Testis (tissue), 3 donors: ENCODE data around the gene LBH. TPM values are rescaled to one million over a fixed set of nuclear protein-coding genes. Genes with fewer than 3 reads are reported as not detected.

Experiments
- DNase-seq: peaks from one replicate; pipeline ENCODE4 v3.0.0-alpha.2; 2019
- H3K27ac ChIP-seq, 2 donors: fragments of 200-600 bp; sonication (generic); one replicate each; pipeline ENCODE4 v1.5.1; 2019
- H3K27me3 ChIP-seq: fragments of 200-600 bp; sonication (generic); one replicate; pipeline ENCODE4 v1.5.1; 2019
- H3K36me3 ChIP-seq: fragments of 200-600 bp; sonication (generic); one replicate; pipeline ENCODE4 v1.5.1; 2017; ENCODE audit warnings: low read depth; ENCODE audit errors: missing control alignments
- H3K4me1 ChIP-seq: fragments of 200-600 bp; sonication (generic); one replicate; pipeline ENCODE4 v1.5.1; 2019
- H3K4me3 ChIP-seq, 2 donors: fragments of 200-600 bp; sonication (generic); one replicate each; pipeline ENCODE4 v1.5.1; 2017 to 2019
- H3K9me3 ChIP-seq: fragments of 200-600 bp; sonication (generic); one replicate; pipeline ENCODE4 v1.5.1; 2017
- CTCF ChIP-seq, 3 experiments: fragments of 450-650 bp in 2 of 3; fragments of 200-600 bp in 1 of 3; sonication (generic) in 1 of 3; IDR thresholded peaks; one replicate each; pipeline ENCODE4 v1.5.1; 2016 to 2019; ENCODE audit warnings: antibody characterized with exemption in 3 of 3, mild to moderate bottlenecking in 2 of 3, moderate library complexity in 1 of 3
- POLR2A ChIP-seq: fragments of 450-650 bp; IDR thresholded peaks from one replicate; pipeline ENCODE4 v1.6.1; 2017; ENCODE audit warnings: antibody characterized with exemption, mild to moderate bottlenecking, moderate library complexity
- WGBS, 2 donors: methylation state at CpG; one replicate each; pipeline ENCODE4 v1.1.5; 2018; 5-methylcytosine and 5-hydroxymethylcytosine counted together
- intact Hi-C: fragments of 100-400 bp; cut with DNase I; formaldehyde crosslinking; loops from one replicate; pipeline ENCODE4 v1.15.1; 2023; ENCODE audit warnings: low total_unique reads
- polyA plus RNA-seq: library from polyadenylated mRNA; stranded (reverse); fragments of 350-450 nt; fragmentation: Illumina TruSeq; extraction: RNeasy Lipid Tissue Mini Kit (QIAGEN cat#74804); gene quantifications from one replicate; pipeline ENCODE4 v1.2.3, GENCODE V29; 2014; ENCODE audit warnings: low read depth, low replicate concordance; ENCODE audit not compliant: insufficient read depth
- total RNA-seq, 2 donors: library from RNA; depleted of rRNA; stranded (reverse); fragments of >200 nt; gene quantifications; one replicate each; pipeline ENCODE4 v1.2.3, GENCODE V29; 2016

LBH gene
- total and polyA plus RNA-seq, 3 donors from 2014 or later, result 23.9 to 32.1 (median 25.7) TPM

GRCh38 chr2:30253873-30254684, 22.7 kb downstream of the LBH start:
- H3K4me1 ChIP-seq, result peaks cover 9% of the 10 kb centered on the region
- no peaks in the 10 kb centered on the region for H3K36me3 ChIP-seq
- DNase-seq, result no peak
- H3K4me3 ChIP-seq, result no peak overlapping the region
- no peaks in the 10 kb centered on the region for H3K27me3 ChIP-seq
- WGBS, 2 donors, result 80 to 81% methylated on average over 9 of the region's 9 CpGs
- H3K9me3 ChIP-seq, result no peaks in the 10 kb centered on the region
- intact Hi-C loops, result no loop called here
- H3K27ac ChIP-seq, result no peak overlapping the region
- TF ChIP-seq CTCF (IDR thresholded peaks at IDR 0.05) (no peak), POLR2A (no peak)

- 100% methylated on average over 1 of the region's 1 CpG for WGBS, 2 donors
- Histone ChIP-seq H3K9me3 (no peaks in the 10 kb centered on the region), H3K4me1 (peaks cover 9% of the 10 kb centered on the region), H3K4me3 (no peak overlapping the region), H3K36me3 (no peaks in the 10 kb centered on the region), H3K27ac (no peak overlapping the region), H3K27me3 (no peaks in the 10 kb centered on the region)
- no peak for DNase-seq
- TF ChIP-seq CTCF (IDR thresholded peaks at IDR 0.05) (no peak), POLR2A (no peak)
- intact Hi-C loops, result no loop called here
These were observed 23.3 kb downstream of the LBH start for GRCh38 chr2:30254685-30255001.

- intact Hi-C loops, result no loop called here
- Histone ChIP-seq H3K4me1 (peaks cover 9% of the 10 kb centered on the region), H3K36me3 (no peaks in the 10 kb centered on the region), H3K27ac (no peak overlapping the region), H3K9me3 (no peaks in the 10 kb centered on the region), H3K27me3 (no peaks in the 10 kb centered on the region), H3K4me3 (no peak overlapping the region)
- TF ChIP-seq CTCF (IDR thresholded peaks at IDR 0.05) (no peak), POLR2A (no peak)
- DNase-seq, result no peak
- WGBS, 2 donors, result 91 to 93% methylated on average over 12 to 16 of the region's 16 CpGs
These were observed 23.7 kb downstream of the LBH start for GRCh38 chr2:30255026-30255425.

GRCh38 chr2:30255466-30256408, 24.4 kb downstream of the LBH start:
- no peaks in the 10 kb centered on the region for H3K36me3 ChIP-seq

More at GRCh38 chr2:30255466-30256408, 24.4 kb downstream of the LBH start:
- H3K4me1 ChIP-seq, result peaks cover 9% of the 10 kb centered on the region
- no peaks in the 10 kb centered on the region for H3K9me3 ChIP-seq
- no peak overlapping the region for H3K27ac ChIP-seq
- DNase-seq, result no peak
- intact Hi-C loops, result no loop called here
- H3K27me3 ChIP-seq, result no peaks in the 10 kb centered on the region
- TF ChIP-seq POLR2A (no peak), CTCF (IDR thresholded peaks at IDR 0.05) (no peak)
- WGBS, 2 donors, result 87 to 88% methylated on average over 7 to 8 of the region's 8 CpGs
- H3K4me3 ChIP-seq, result no peak overlapping the region
